ENCODE results near the gene FHAD1. TPM values are rescaled to one million over a fixed set of nuclear protein-coding genes. Genes with fewer than 3 reads are reported as not detected.

The FHAD1 gene
- total RNA-seq, 4 donors from 2014 or later = 0.95 to 1.7 TPM; not detected in 2

DNA sequence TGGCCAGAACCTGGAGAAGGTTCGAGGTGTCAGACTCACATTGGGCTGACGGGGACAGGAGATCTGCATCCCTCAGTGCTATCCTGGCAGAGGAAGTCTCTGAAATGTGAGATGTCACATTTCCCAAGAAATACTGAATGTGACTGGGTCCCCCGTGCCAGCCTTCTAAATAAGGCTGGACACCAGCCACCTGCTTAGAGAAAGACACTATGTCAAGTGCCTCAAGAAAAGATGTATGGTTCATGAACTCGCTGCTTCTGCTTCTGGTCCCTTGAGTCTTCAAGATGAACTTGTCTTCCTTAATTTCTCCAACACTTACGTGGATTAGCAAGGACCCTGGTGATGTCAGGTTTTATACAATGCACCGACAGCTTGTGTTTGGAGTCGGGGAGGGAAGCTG lies 42.1 kb upstream of the FHAD1 start:
- TF ChIP-seq POLR2A (IDR thresholded peaks at IDR 0.05) = no peak
- TF ChIP-seq, protein P1, sequence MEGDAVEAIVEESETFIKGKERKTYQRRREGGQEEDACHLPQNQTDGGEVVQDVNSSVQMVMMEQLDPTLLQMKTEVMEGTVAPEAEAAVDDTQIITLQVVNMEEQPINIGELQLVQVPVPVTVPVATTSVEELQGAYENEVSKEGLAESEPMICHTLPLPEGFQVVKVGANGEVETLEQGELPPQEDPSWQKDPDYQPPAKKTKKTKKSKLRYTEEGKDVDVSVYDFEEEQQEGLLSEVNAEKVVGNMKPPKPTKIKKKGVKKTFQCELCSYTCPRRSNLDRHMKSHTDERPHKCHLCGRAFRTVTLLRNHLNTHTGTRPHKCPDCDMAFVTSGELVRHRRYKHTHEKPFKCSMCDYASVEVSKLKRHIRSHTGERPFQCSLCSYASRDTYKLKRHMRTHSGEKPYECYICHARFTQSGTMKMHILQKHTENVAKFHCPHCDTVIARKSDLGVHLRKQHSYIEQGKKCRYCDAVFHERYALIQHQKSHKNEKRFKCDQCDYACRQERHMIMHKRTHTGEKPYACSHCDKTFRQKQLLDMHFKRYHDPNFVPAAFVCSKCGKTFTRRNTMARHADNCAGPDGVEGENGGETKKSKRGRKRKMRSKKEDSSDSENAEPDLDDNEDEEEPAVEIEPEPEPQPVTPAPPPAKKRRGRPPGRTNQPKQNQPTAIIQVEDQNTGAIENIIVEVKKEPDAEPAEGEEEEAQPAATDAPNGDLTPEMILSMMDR (IDR thresholded peaks at IDR 0.05) = no peak
- H3K4me3 ChIP-seq = no peak overlapping the region
- no peak overlapping the region for H3K27ac ChIP-seq
- peaks cover 0 to 33% (median 2%) of the 10 kb centered on the region in 4 donors for H3K4me1 ChIP-seq
- H3K9me3 ChIP-seq = no peaks in the 10 kb centered on the region
- H3K27me3 ChIP-seq = no peaks in the 10 kb centered on the region
- H3K36me3 ChIP-seq = no peaks in the 10 kb centered on the region
- DNase-seq = no peak

DNA sequence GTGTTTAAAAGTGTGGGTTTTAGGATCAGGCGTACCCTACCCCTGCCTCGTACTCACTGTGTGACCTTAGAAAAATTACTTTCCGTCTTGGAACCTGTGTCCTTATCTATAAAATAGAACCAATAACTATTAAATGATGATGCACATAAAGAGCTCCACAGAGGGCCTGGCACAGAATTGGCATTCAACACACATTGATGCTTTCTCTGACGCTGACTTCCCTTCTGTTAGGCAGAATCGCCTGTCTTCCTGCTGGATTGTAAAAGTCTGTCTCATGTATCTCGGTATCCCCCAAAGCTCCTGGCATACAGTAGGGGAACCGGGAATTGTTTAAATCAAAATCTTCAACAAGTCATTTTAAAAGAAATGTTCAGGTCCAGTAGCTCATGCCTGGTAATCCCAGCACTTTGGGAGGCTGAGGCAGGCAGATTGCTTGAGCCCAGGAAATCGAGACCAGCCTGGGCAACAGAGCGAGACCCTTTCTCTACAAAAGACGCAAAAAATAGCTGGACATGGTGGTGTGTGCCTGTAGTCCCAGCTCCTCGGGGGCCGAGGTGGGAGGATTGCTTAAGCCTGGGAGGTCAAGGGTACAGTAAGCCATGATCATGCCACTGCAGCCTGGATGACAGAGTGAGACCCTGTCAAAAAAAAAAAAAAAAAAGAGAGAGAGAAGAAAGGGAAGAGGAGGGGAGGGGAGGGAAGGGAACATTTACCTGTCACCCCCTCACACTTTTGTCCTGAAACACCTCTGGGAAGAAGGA lies 41.3 kb upstream of the FHAD1 start:
- no peak overlapping the region for H3K27ac ChIP-seq
- no peak for DNase-seq

DNA sequence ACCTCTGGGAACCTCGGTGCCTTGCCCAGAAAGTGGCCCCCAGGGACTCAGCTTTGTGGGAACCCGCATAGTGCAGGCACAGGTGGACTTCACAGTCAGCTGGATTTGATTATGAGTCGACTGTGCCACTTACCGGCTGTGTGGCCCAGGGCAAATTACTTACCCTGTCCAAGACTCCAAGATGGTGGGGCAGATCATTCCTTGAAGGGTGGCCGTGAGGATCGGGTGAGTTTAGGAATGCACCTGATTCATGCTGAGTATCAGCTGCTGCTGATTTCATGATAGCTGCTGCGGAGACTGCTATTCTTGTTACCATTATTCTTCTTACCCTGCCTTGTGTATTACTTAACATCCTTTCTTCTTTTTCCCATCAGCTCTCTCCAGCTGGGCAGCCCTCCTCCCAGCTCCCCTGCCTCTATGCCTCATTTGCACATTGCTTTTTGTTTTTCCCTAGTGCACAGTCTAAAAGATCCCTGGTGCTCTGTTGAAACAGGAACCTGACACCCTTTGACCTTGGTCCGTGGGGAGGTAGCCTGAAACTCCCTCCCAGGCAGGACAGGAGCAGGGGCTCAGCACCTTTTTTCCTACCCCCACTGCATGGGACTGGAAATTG lies 40.5 kb upstream of the FHAD1 start:
- Histone ChIP-seq H3K27me3 (no peaks in the 10 kb centered on the region), H3K4me1 (peaks cover 0 to 24% (median 2%) of the 10 kb centered on the region in 4 donors), H3K36me3 (no peaks in the 10 kb centered on the region), H3K27ac (peak overlapping the region in 1 of 4 donors; percentile 9), H3K4me3 (no peak overlapping the region), H3K9me3 (no peaks in the 10 kb centered on the region)
- no peak for TF ChIP-seq POLR2A (IDR thresholded peaks at IDR 0.05)
- TF ChIP-seq, protein P1 (IDR thresholded peaks at IDR 0.05) = no peak
- peak in 1 of 3 donors; percentile 28 for DNase-seq

More for the DNA sequence above, 41.3 kb upstream of the FHAD1 start:
- Histone ChIP-seq H3K9me3 (no peaks in the 10 kb centered on the region), H3K27me3 (no peaks in the 10 kb centered on the region), H3K36me3 (no peaks in the 10 kb centered on the region), H3K4me1 (peaks cover 0 to 31% (median 2%) of the 10 kb centered on the region in 4 donors), H3K4me3 (no peak overlapping the region)
- no peak for TF ChIP-seq POLR2A (IDR thresholded peaks at IDR 0.05)
- TF ChIP-seq, protein P1 (IDR thresholded peaks at IDR 0.05) = no peak

DNA sequence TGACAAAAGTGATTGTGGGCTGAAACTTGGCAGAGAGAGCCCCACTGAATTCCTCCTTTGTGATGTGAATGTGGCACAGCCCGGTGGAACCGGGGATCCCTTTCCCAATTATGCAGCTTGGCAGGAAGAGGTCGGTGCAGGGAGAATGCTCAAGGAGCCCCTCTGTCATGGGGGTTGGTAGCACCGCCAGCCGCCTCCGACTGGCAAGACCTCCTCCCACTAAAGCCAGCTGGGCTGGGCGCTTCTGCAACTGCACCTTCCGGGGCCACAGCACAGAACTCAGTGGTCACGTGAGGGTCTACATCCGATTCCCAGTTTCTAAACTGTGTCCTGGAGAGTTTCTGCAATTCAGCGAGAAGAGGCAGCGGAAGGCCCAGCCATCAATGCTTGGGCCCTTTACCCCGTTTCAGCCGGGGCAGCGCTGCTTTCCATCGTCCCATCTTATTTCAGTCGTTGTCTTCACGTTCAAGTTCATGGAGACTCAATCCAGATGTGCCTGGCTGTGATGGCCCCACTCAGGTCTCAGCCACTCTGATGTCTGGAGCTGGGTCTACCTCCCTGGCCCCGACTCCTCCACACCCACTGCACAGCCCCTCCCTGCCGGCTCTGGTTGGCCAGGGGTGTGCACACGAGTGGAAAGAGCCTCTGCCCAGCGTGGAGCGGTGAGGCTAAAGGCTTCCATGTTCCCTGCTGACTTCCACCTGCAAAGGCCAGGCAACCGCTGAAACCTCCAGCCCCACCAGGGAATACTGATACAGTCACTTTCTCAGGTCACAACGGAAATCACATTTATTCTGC lies 39.8 kb upstream of the FHAD1 start:
- peaks cover 0 to 20% (median 2%) of the 10 kb centered on the region in 4 donors for H3K4me1 ChIP-seq
- no peaks in the 10 kb centered on the region for H3K36me3 ChIP-seq
- no peaks in the 10 kb centered on the region for H3K27me3 ChIP-seq
- TF ChIP-seq, protein P1 (IDR thresholded peaks at IDR 0.05) = no peak
- no peak for TF ChIP-seq POLR2A (IDR thresholded peaks at IDR 0.05)
- no peaks in the 10 kb centered on the region for H3K9me3 ChIP-seq
- peak overlapping the region in 1 of 4 donors; percentile 9 for H3K27ac ChIP-seq
- H3K4me3 ChIP-seq = no peak overlapping the region
- DNase-seq = peak in 1 of 3 donors; percentile 32

DNA sequence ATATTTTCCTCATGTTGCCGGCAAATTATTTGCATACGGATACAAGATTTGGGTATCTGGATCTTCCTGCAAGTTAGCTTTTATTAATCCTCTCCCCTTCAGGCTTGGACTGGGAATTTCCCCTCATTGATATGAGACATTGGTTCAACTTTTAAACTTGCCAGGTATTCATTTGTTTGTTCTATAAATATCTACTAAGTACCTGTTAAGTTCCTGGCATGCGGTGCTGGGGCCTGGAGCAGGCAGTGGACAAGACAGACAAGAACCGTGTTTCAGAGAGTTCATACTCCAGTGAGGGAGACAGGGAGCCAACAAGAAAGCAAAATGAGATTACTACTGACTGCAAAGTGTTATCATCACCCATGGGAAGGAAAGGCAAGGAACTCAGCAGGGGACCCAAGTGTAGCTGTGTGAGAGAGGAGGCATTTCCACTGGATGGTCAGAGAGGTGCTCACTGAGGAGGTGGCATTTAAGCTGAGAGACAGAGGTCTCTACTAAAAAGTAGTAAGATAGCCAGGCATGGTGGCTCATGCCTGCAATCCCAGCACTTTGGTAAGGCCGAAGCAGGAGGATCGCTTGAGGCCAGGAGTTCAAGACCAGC lies 39.1 kb upstream of the FHAD1 start:
- Histone ChIP-seq H3K4me3 (no peak overlapping the region), H3K36me3 (no peaks in the 10 kb centered on the region), H3K27me3 (no peaks in the 10 kb centered on the region), H3K4me1 (peaks cover 0 to 14% (median under 1%) of the 10 kb centered on the region in 4 donors), H3K27ac (no peak overlapping the region), H3K9me3 (no peaks in the 10 kb centered on the region)
- TF ChIP-seq, protein P1 (IDR thresholded peaks at IDR 0.05) = no peak
- no peak for TF ChIP-seq POLR2A (IDR thresholded peaks at IDR 0.05)
- no peak for DNase-seq

All from Peyer's patch (tissue), 4 donors.